DOHH2 (cell line): Measurements from ENCODE around the gene AGAP3.

Experiments used
- H3F3A ChIP-seq: fragments of 200-600 bp; sonication (generic), shearing (Covaris generic); 2 replicates; pipeline ENCODE4 v1.6.0; 2016; ENCODE audit warnings: antibody characterized with exemption, mild to moderate bottlenecking; ENCODE audit not compliant: control insufficient read depth, insufficient read depth
- H3K27ac ChIP-seq: fragments of 200-600 bp; sonication (generic); 2 replicates; pipeline ENCODE4 v1.5.1; 2014; ENCODE audit warnings: low read depth, mild to moderate bottlenecking, low read length, moderate library complexity
- H3K27me3 ChIP-seq: fragments of 200-600 bp; sonication (generic); 2 replicates; pipeline ENCODE4 v1.6.1; 2014; ENCODE audit warnings: mild to moderate bottlenecking, low read length, mixed read lengths; ENCODE audit not compliant: control insufficient read depth
- H3K36me3 ChIP-seq: fragments of 200-600 bp; sonication (generic); 2 replicates; pipeline ENCODE4 v1.6.1; 2014; ENCODE audit warnings: mild to moderate bottlenecking, low read length, moderate library complexity, mixed read lengths; ENCODE audit not compliant: control insufficient read depth
- H3K4me1 ChIP-seq: fragments of 200-600 bp; sonication (generic); 2 replicates; pipeline ENCODE4 v1.6.1; 2014; ENCODE audit warnings: mild to moderate bottlenecking, low read length, mixed read lengths; ENCODE audit not compliant: control insufficient read depth
- H3K4me2 ChIP-seq: fragments of 200-600 bp; sonication (generic); 2 replicates; pipeline ENCODE4 v1.6.0; 2014; ENCODE audit warnings: mild to moderate bottlenecking, low read length, moderate library complexity
- H3K4me3 ChIP-seq: fragments of 200-600 bp; sonication (generic); 2 replicates; pipeline ENCODE4 v1.5.1; 2014; ENCODE audit warnings: mild to moderate bottlenecking, low read length, mixed read lengths
- H3K79me2 ChIP-seq: fragments of 200-600 bp; sonication (generic); 2 replicates; pipeline ENCODE4 v1.6.1; 2014; ENCODE audit warnings: mild to moderate bottlenecking, low read length, mixed read lengths; ENCODE audit not compliant: control insufficient read depth
- H3K9me2 ChIP-seq: fragments of 200-600 bp; sonication (generic); replicated peaks from 2 replicates; pipeline ENCODE4 v1.6.1; 2014; ENCODE audit warnings: mild to moderate bottlenecking, low read length, mixed read lengths; ENCODE audit not compliant: control insufficient read depth
- H3K9me3 ChIP-seq: fragments of 200-600 bp; sonication (generic); 2 replicates; pipeline ENCODE4 v1.6.1; 2014; ENCODE audit warnings: antibody characterized with exemption, low read length, mixed read lengths; ENCODE audit not compliant: control insufficient read depth, insufficient read depth
- H4K20me1 ChIP-seq: fragments of 200-600 bp; sonication (generic); 2 replicates; pipeline ENCODE4 v1.6.0; 2014; ENCODE audit warnings: low read depth, mild to moderate bottlenecking, antibody characterized with exemption, low read length, moderate library complexity; ENCODE audit not compliant: control insufficient read depth, insufficient read depth
- CTCF ChIP-seq: fragments of 200-600 bp; sonication (generic); IDR thresholded peaks from one replicate; pipeline ENCODE4 v1.5.1; 2014; ENCODE audit warnings: antibody characterized with exemption, mild to moderate bottlenecking, low read depth, low read length; ENCODE audit not compliant: poor library complexity, severe bottlenecking
- EZH2phosphoT487 ChIP-seq: fragments of 200-600 bp; sonication (generic); IDR thresholded peaks from 2 replicates; pipeline ENCODE4 v1.6.1; 2017; ENCODE audit warnings: borderline replicate concordance, mild to moderate bottlenecking, antibody characterized with exemption, low read length, moderate library complexity, mixed read lengths

Gene AGAP3

GRCh38 chr7:151128716-151129115 lies 42.4 kb downstream of the AGAP3 start:
- no peaks in the 10 kb centered on the region for H3F3A ChIP-seq
- H3K36me3 ChIP-seq = no peaks in the 10 kb centered on the region
- no peaks in the 10 kb centered on the region; the same call in 1 of the 2 replicates for H4K20me1 ChIP-seq
- H3K9me3 ChIP-seq = no peaks in the 10 kb centered on the region
- H3K4me3 ChIP-seq = no peak overlapping the region
- no peak overlapping the region for H3K27ac ChIP-seq
- H3K4me1 ChIP-seq = no peaks in the 10 kb centered on the region
- H3K79me2 ChIP-seq = no peaks in the 10 kb centered on the region
- H3K9me2 ChIP-seq = no peaks in the 10 kb centered on the region
- no peaks in the 10 kb centered on the region for H3K27me3 ChIP-seq
- no peak overlapping the region for H3K4me2 ChIP-seq
- no peak for TF ChIP-seq CTCF
- TF ChIP-seq EZH2phosphoT487 = no peak

GRCh38 chr7:151129117-151129959 lies 43.1 kb downstream of the AGAP3 start:
- no peaks in the 10 kb centered on the region; the same call in 1 of the 2 replicates for H4K20me1 ChIP-seq
- H3K9me2 ChIP-seq = no peaks in the 10 kb centered on the region
- H3K9me3 ChIP-seq = no peaks in the 10 kb centered on the region
- TF ChIP-seq EZH2phosphoT487 (no peak), CTCF (no peak)
- no peaks in the 10 kb centered on the region for H3K27me3 ChIP-seq
- H3K4me3 ChIP-seq = no peak overlapping the region
- H3K4me1 ChIP-seq = no peaks in the 10 kb centered on the region
- H3K79me2 ChIP-seq = no peaks in the 10 kb centered on the region
- H3F3A ChIP-seq = no peaks in the 10 kb centered on the region
- H3K4me2 ChIP-seq = no peak overlapping the region
- no peak overlapping the region for H3K27ac ChIP-seq
- no peaks in the 10 kb centered on the region for H3K36me3 ChIP-seq

DNA sequence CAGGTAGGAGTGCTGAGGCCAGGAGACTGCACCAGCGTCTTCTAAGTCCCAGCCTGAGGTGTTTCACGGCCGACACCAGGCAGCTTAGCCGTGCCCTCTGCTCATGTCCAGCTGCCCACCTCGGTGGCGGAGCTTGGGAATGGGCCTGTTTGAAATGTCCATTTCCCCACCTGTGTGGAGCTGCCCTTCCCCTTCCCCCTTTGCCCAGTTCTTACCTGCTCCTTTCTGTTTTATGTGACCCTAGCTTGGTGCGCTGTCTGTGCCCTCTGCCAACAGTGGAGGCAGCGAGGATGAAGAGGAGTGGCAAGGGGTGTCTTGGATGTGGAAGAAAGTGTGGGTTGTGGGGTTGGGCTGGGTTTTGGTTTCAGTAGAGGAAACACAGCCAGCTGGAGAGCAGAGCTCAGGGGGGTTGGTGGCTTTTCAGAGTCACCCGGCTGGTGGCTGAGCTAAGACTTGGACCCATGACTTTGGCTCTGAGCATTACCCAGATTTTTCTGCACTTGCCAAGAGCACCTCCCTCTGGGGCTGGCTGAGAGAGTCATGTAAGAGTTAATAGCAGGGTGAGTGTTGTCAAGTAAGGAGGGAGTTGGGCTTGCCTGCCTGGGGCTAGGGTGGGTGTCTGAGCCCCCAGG lies 43.8 kb downstream of the AGAP3 start:
- H3K27me3 ChIP-seq = no peaks in the 10 kb centered on the region
- H3K79me2 ChIP-seq = no peaks in the 10 kb centered on the region
- H3K9me2 ChIP-seq = no peaks in the 10 kb centered on the region
- H3K4me1 ChIP-seq = no peaks in the 10 kb centered on the region
- H3K4me2 ChIP-seq = no peak overlapping the region
- H3K36me3 ChIP-seq = no peaks in the 10 kb centered on the region
- H4K20me1 ChIP-seq = no peaks in the 10 kb centered on the region
- no peak overlapping the region for H3K4me3 ChIP-seq
- no peaks in the 10 kb centered on the region for H3K9me3 ChIP-seq
- no peak for TF ChIP-seq EZH2phosphoT487
- no peak for TF ChIP-seq CTCF
- no peaks in the 10 kb centered on the region for H3F3A ChIP-seq
- H3K27ac ChIP-seq = no peak overlapping the region
